HEK293T (cell line): Measurements from ENCODE around the gene WNT7A.

Experiments
- BHLHE40 ChIP-seq: fragments of 450-650 bp; IDR thresholded peaks from 2 replicates; pipeline ENCODE4 v1.6.1; 2016; ENCODE audit warnings: mild to moderate bottlenecking, moderate library complexity, borderline replicate concordance
- CTBP1 ChIP-seq: fragments of 450-650 bp; IDR thresholded peaks from 2 replicates; pipeline ENCODE4 v1.6.1; 2016; ENCODE audit warnings: borderline replicate concordance
- ELF4 ChIP-seq: fragments of 450-650 bp; IDR thresholded peaks from 2 replicates; pipeline ENCODE4 v1.6.1; 2017; ENCODE audit warnings: antibody characterized with exemption
- FOXA1 ChIP-seq: fragments of 450-650 bp; IDR thresholded peaks from 2 replicates; pipeline ENCODE4 v1.6.1; 2016; ENCODE audit warnings: mild to moderate bottlenecking
- FOXK2 ChIP-seq: fragments of 450-650 bp; IDR thresholded peaks from 2 replicates; pipeline ENCODE4 v1.6.1; 2016; ENCODE audit warnings: mild to moderate bottlenecking
- FOXM1 ChIP-seq: fragments of 450-650 bp; IDR thresholded peaks from 2 replicates; pipeline ENCODE4 v1.6.1; 2017; ENCODE audit warnings: mild to moderate bottlenecking, borderline replicate concordance
- HDGF ChIP-seq: fragments of 450-650 bp; IDR thresholded peaks from 2 replicates; pipeline ENCODE4 v1.6.1; 2017; ENCODE audit warnings: antibody characterized with exemption, borderline replicate concordance
- LEF1 ChIP-seq: fragments of 450-650 bp; IDR thresholded peaks from 2 replicates; pipeline ENCODE4 v1.6.1; 2017; ENCODE audit warnings: mild to moderate bottlenecking, borderline replicate concordance
- SUZ12 ChIP-seq: fragments of 450-650 bp; IDR thresholded peaks from 2 replicates; pipeline ENCODE4 v1.6.1; 2016; ENCODE audit warnings: mild to moderate bottlenecking
- ZNF384 ChIP-seq: fragments of 450-650 bp; IDR thresholded peaks from 2 replicates; pipeline ENCODE4 v1.6.1; 2016

- TF ChIP-seq BHLHE40, result no peak
- TF ChIP-seq ELF4, result no peak
- no peak for TF ChIP-seq CTBP1
- no peak for TF ChIP-seq HDGF
- no peak for TF ChIP-seq LEF1
- no peak for TF ChIP-seq SUZ12
- no peak for TF ChIP-seq FOXM1
- no peak for TF ChIP-seq FOXA1
- TF ChIP-seq ZNF384, result no peak
- no peak for TF ChIP-seq FOXK2
These were observed 913 bp upstream of the WNT7A start for GRCh38 chr3:13880811-13881156.
